HepG2 (cell line): Measurements from ENCODE around the gene SRI. TPM values are rescaled to one million over a fixed set of nuclear protein-coding genes. Genes with fewer than 3 reads are reported as not detected.

Experiments used
- ATAC-seq: fragments of 200-7000 bp; cut with Tn5 transposase; 3 replicates; pipeline ENCODE4 v1.9.1; 2020; ENCODE audit warnings: mild to moderate bottlenecking, moderate library complexity
- BruUV-seq: library from RNA; stranded (reverse); fragments of 400-500 nt; replicated peaks from 2 replicates; lab custom pipeline; 2021; lab: Mats Ljungman, UMichigan
- CTCF ChIA-PET: fragments of 300-600 bp; formaldehyde crosslinking; extraction: SDS; loops from one replicate; lab custom pipeline; 2021; ENCODE audit warnings: low total read pairs, inconsistent platforms, low intra/inter-chr PET ratio; lab: Yijun Ruan, JAX
- POLR2A ChIA-PET: fragments of 350-600 bp; sonication (Branson Sonifier 250); formaldehyde crosslinking; loops from one replicate; lab custom pipeline; 2020; ENCODE audit warnings: antibody characterized with exemption, inconsistent platforms; lab: Yijun Ruan, JAX
- DNase-seq: peaks from one replicate; pipeline ENCODE4 v3.0.0-alpha.2; 2015; ENCODE audit warnings: low spot score
- FAIRE-seq: peaks from 3 replicates; lab custom pipeline; 2011; peaks lifted over from hg19 to GRCh38; lab: Jason Lieb, UNC
- H2AFZ ChIP-seq: one replicate; pipeline ENCODE4 v1.6.1; 2011; ENCODE audit warnings: low read length, inconsistent platforms
- H3K27ac ChIP-seq: fragments of 300-600 bp; 3 replicates; pipeline ENCODE4 v1.8.0; 2011; ENCODE audit warnings: mixed run types, mild to moderate bottlenecking, mixed read lengths, low read length, inconsistent platforms; ENCODE audit not compliant: insufficient read depth; ENCODE audit errors: extremely low read length
- H3K27me3 ChIP-seq, 2 experiments: fragments of 200-600 bp in 1 of 2; 2 replicates in 1 of 2; 3 replicates in 1 of 2; pipeline versions ENCODE4 v1.6.0 to v1.8.0; 2011; ENCODE audit warnings: low read length in 2 of 2, mild to moderate bottlenecking in 2 of 2, moderate library complexity in 2 of 2, inconsistent platforms in 1 of 2; ENCODE audit not compliant: insufficient read depth in 2 of 2, control insufficient read depth in 1 of 2
- H3K36me3 ChIP-seq, 2 experiments: fragments of 200-600 bp in 1 of 2; replicated peaks in 1 of 2; 2 replicates in 1 of 2; 3 replicates in 1 of 2; pipeline versions ENCODE4 v1.5.1 to v1.8.0; 2011; ENCODE audit warnings: low read length in 2 of 2, inconsistent platforms in 1 of 2; ENCODE audit not compliant: insufficient read depth in 2 of 2, control insufficient read depth in 1 of 2
- H3K4me1 ChIP-seq: 2 replicates; pipeline ENCODE4 v1.5.1; 2012; ENCODE audit warnings: low read length, inconsistent platforms; ENCODE audit not compliant: insufficient read depth
- H3K4me2 ChIP-seq: 2 replicates; pipeline ENCODE4 v1.6.0; 2011; ENCODE audit warnings: low read depth, low read length, inconsistent platforms
- H3K4me3 ChIP-seq, 3 experiments: fragments of 200-600 bp in 1 of 3; sonication (generic), shearing (Covaris generic) in 1 of 3; replicated peaks in 1 of 3; 2 replicates each; pipeline ENCODE4 v1.5.1; 2011 to 2016; ENCODE audit warnings: low read length in 3 of 3, inconsistent platforms in 2 of 3, low read depth in 2 of 3, mild to moderate bottlenecking in 2 of 3, control low read depth in 1 of 3, mixed read lengths in 1 of 3; ENCODE audit not compliant: insufficient read depth in 1 of 3
- H3K79me2 ChIP-seq: one replicate; pipeline ENCODE4 v1.6.1; 2011; ENCODE audit warnings: low read length, inconsistent platforms; ENCODE audit not compliant: insufficient read depth
- H3K9ac ChIP-seq: 2 replicates; pipeline ENCODE4 v1.6.0; 2011; ENCODE audit warnings: mild to moderate bottlenecking, low read depth, low read length, inconsistent platforms; ENCODE audit not compliant: insufficient read depth
- H3K9me3 ChIP-seq: 2 replicates; pipeline ENCODE4 v1.5.1; 2012; ENCODE audit warnings: mild to moderate bottlenecking, low read length
- H4K20me1 ChIP-seq: 2 replicates; pipeline ENCODE4 v1.6.0; 2011; ENCODE audit warnings: inconsistent platforms, mild to moderate bottlenecking, low read length, moderate library complexity; ENCODE audit not compliant: insufficient read depth
- MYC ChIP-seq: sonication (generic); formaldehyde crosslinking; IDR thresholded peaks from 2 replicates; pipeline ENCODE4 v1.9.0; 2021; ENCODE audit warnings: missing genetic modification reagents, borderline replicate concordance
- SMC3 ChIP-seq: IDR thresholded peaks from 2 replicates; pipeline ENCODE4 v1.6.1; 2011; ENCODE audit warnings: low read length, improper control_type of control experiment
- ZBTB43 ChIP-seq: sonication (generic); formaldehyde crosslinking; conservative IDR thresholded peaks from 2 replicates; pipeline ENCODE4 v1.4.0; 2020; ENCODE audit warnings: missing genetic modification reagents
- ZFP36L1 ChIP-seq: sonication (generic); formaldehyde crosslinking; IDR thresholded peaks from 2 replicates; pipeline ENCODE4 v1.8.0; 2022; ENCODE audit warnings: mild to moderate bottlenecking, missing genetic modification reagents, moderate library complexity
- ZNF256 ChIP-seq: sonication (generic); formaldehyde crosslinking; conservative IDR thresholded peaks from 2 replicates; pipeline ENCODE4 v1.4.0; 2020; ENCODE audit warnings: missing genetic modification reagents
- ZNF274 ChIP-seq: sonication (generic); formaldehyde crosslinking; IDR thresholded peaks from 2 replicates; pipeline ENCODE4 v1.5.1; 2020; ENCODE audit warnings: mild to moderate bottlenecking, missing genetic modification reagents
- ZNF570 ChIP-seq: sonication (generic); formaldehyde crosslinking; IDR thresholded peaks from 2 replicates; pipeline ENCODE4 v1.4.0; 2020; ENCODE audit warnings: mild to moderate bottlenecking, missing genetic modification reagents, borderline replicate concordance
- WGBS: methylation state at CpG from one replicate; pipeline ENCODE4 v1.1.6; 2017; ENCODE audit warnings: low lambda C conversion rate; 5-methylcytosine and 5-hydroxymethylcytosine counted together
- in situ Hi-C: cut with HindIII; loops from 2 replicates; pipeline ENCODE4 v1.10.0; 2017; ENCODE audit warnings: low pct_unique_long_range_greater_than_20kb; ENCODE audit not compliant: extremely low pct_ligation_motif_present
- intact Hi-C: fragments of 100-400 bp; cut with micrococcal nuclease; formaldehyde crosslinking; loops from one replicate; pipeline ENCODE4 v1.10.0; 2022; ENCODE audit not compliant: unreplicated experiment
- polyA plus RNA-seq, 8 experiments: library from polyadenylated mRNA; depleted of rRNA in 3 of 8; stranded (reverse) in 7 of 8; unstranded in 1 of 8; fragments of >200 nt; fragmentation: Illumina TruSeq in 4 of 8; extraction: Trizol in 4 of 8; gene quantifications; 2 replicates each; pipeline versions ENCODE4 v1.2.1 to v1.2.3, GENCODE V29; 2011 to 2016; ENCODE audit warnings: low read depth in 4 of 8, missing spikeins in 1 of 8, mixed read lengths in 1 of 8; ENCODE audit not compliant: insufficient read depth in 1 of 8
- total RNA-seq, 5 experiments: library from RNA; depleted of rRNA; stranded (reverse); fragments of >200 nt; fragmentation: Illumina TruSeq; extraction: Trizol; gene quantifications; 2 replicates each; pipeline ENCODE4 v1.2.3, GENCODE V29; 2016; ENCODE audit warnings: low read depth in 1 of 5
- TF ChIP-seq, protein P1 (sequence below): sonication (generic); formaldehyde crosslinking; IDR thresholded peaks from 2 replicates; pipeline ENCODE4 v1.5.1; 2020; ENCODE audit warnings: mild to moderate bottlenecking, missing genetic modification reagents, borderline replicate concordance

SRI gene
- total and polyA plus RNA-seq, 2 of the 13 experiments (the other 11 are each of a cell fraction or from before 2014, with no cell fraction given), result 0.33 TPM; not detected in 1

- ATAC-seq (no peak), FAIRE-seq (no peak), DNase-seq (no peak)
- in situ Hi-C loops (loop anchor here (25.0 kb wide), 1 partner anchor 607 kb away; no protein-coding TSS in a partner anchor), intact Hi-C loops (no loop called here)
- Histone ChIP-seq H3K9me3 (no peaks in the 10 kb centered on the region), H3K9ac (no peak overlapping the region), H4K20me1 (no peaks in the 10 kb centered on the region), H3K27me3 (peaks cover 0 to 33% of the 10 kb centered on the region in 2 experiments; a peak in 3 of 5 replicates), H2AFZ (no peak overlapping the region), H3K4me2 (no peak overlapping the region), H3K27ac (no peak overlapping the region), H3K79me2 (no peaks in the 10 kb centered on the region), H3K4me3 (no peak overlapping the region), H3K4me1 (peaks cover 31% of the 10 kb centered on the region), H3K36me3 (no peaks in the 10 kb centered on the region)
- ChIA-PET POLR2A (no interaction called here), CTCF (no interaction called here)
- TF ChIP-seq ZFP36L1 (CRISPR knock-in tag) (no peak), ZNF570 (CRISPR knock-in tag) (no peak), ZBTB43 (no peak), MYC (CRISPR knock-in tag) (no peak), ZNF274 (CRISPR knock-in tag) (no peak), ZNF256 (no peak), SMC3 (no peak)
- TF ChIP-seq, protein P1, sequence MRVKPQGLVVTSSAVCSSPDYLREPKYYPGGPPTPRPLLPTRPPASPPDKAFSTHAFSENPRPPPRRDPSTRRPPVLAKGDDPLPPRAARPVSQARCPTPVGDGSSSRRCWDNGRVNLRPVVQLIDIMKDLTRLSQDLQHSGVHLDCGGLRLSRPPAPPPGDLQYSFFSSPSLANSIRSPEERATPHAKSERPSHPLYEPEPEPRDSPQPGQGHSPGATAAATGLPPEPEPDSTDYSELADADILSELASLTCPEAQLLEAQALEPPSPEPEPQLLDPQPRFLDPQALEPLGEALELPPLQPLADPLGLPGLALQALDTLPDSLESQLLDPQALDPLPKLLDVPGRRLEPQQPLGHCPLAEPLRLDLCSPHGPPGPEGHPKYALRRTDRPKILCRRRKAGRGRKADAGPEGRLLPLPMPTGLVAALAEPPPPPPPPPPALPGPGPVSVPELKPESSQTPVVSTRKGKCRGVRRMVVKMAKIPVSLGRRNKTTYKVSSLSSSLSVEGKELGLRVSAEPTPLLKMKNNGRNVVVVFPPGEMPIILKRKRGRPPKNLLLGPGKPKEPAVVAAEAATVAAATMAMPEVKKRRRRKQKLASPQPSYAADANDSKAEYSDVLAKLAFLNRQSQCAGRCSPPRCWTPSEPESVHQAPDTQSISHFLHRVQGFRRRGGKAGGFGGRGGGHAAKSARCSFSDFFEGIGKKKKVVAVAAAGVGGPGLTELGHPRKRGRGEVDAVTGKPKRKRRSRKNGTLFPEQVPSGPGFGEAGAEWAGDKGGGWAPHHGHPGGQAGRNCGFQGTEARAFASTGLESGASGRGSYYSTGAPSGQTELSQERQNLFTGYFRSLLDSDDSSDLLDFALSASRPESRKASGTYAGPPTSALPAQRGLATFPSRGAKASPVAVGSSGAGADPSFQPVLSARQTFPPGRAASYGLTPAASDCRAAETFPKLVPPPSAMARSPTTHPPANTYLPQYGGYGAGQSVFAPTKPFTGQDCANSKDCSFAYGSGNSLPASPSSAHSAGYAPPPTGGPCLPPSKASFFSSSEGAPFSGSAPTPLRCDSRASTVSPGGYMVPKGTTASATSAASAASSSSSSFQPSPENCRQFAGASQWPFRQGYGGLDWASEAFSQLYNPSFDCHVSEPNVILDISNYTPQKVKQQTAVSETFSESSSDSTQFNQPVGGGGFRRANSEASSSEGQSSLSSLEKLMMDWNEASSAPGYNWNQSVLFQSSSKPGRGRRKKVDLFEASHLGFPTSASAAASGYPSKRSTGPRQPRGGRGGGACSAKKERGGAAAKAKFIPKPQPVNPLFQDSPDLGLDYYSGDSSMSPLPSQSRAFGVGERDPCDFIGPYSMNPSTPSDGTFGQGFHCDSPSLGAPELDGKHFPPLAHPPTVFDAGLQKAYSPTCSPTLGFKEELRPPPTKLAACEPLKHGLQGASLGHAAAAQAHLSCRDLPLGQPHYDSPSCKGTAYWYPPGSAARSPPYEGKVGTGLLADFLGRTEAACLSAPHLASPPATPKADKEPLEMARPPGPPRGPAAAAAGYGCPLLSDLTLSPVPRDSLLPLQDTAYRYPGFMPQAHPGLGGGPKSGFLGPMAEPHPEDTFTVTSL (CRISPR knock-in tag), result no peak
- WGBS, result 15% methylated on average over 5 of the region's 5 CpGs
- no TSS peak for BruUV-seq
Measured at GRCh38 chr7:88230646-88231045, 10.8 kb upstream of the SRI start.
